Osteoblast (primary cell): ENCODE results near the gene DNASE1L3. TPM values are rescaled to one million over a fixed set of nuclear protein-coding genes. Genes with fewer than 3 reads are reported as not detected.

Experiments
- DNase-seq: peaks from one replicate; pipeline ENCODE4 v3.0.0; 2011; ENCODE audit warnings: low spot score, mixed read lengths; ENCODE audit not compliant: insufficient read length; ENCODE audit errors: missing footprints
- H2AFZ ChIP-seq: 2 replicates; pipeline ENCODE4 v1.6.0; 2011; ENCODE audit warnings: mild to moderate bottlenecking, low read length
- H3K27ac ChIP-seq: 2 replicates; pipeline ENCODE4 v1.5.1; 2011; ENCODE audit warnings: mild to moderate bottlenecking, low read depth, low read length, moderate library complexity
- H3K27me3 ChIP-seq: 2 replicates; pipeline ENCODE4 v1.6.0; 2012; ENCODE audit warnings: mild to moderate bottlenecking, control low read depth, inconsistent platforms, low read length, moderate library complexity; ENCODE audit not compliant: insufficient read depth
- H3K36me3 ChIP-seq: 2 replicates; pipeline ENCODE4 v1.5.1; 2011; ENCODE audit warnings: mild to moderate bottlenecking, low read length, control low read depth, moderate library complexity; ENCODE audit not compliant: insufficient read depth
- H3K4me1 ChIP-seq: 2 replicates; pipeline ENCODE4 v1.5.1; 2011; ENCODE audit warnings: mild to moderate bottlenecking, low read length, control low read depth, moderate library complexity; ENCODE audit not compliant: insufficient read depth
- H3K4me2 ChIP-seq: 2 replicates; pipeline ENCODE4 v1.6.0; 2011; ENCODE audit warnings: mild to moderate bottlenecking, low read length; ENCODE audit not compliant: insufficient read depth
- H3K4me3 ChIP-seq: fragments of 200-600 bp; sonication (generic); 3 replicates; pipeline ENCODE4 v1.5.1; 2012; ENCODE audit warnings: mild to moderate bottlenecking, low read length, inconsistent platforms; ENCODE audit not compliant: insufficient read depth
- H3K79me2 ChIP-seq: 2 replicates; pipeline ENCODE4 v1.6.0; 2012; ENCODE audit warnings: mild to moderate bottlenecking, low read length, control low read depth, inconsistent platforms; ENCODE audit not compliant: insufficient read depth
- H3K9me3 ChIP-seq: 2 replicates; pipeline ENCODE4 v1.5.1; 2011; ENCODE audit warnings: low read depth, low read length, control low read depth
- H4K20me1 ChIP-seq: 2 replicates; pipeline ENCODE4 v1.6.0; 2012; ENCODE audit warnings: mild to moderate bottlenecking, low read length, control low read depth; ENCODE audit not compliant: insufficient read depth
- total RNA-seq: library from RNA; depleted of rRNA; stranded (reverse); fragments of >200 nt; gene quantifications from 2 replicates; pipeline ENCODE4 v1.2.3, GENCODE V29; 2012
- TF ChIP-seq, protein P1 (sequence below): IDR thresholded peaks from 2 replicates; pipeline ENCODE4 v1.5.1; 2011; ENCODE audit warnings: mild to moderate bottlenecking, low read depth, low read length, moderate library complexity; ENCODE audit errors: extremely low read depth

The DNASE1L3 gene
- total RNA-seq, 1 donor: not detected

DNA sequence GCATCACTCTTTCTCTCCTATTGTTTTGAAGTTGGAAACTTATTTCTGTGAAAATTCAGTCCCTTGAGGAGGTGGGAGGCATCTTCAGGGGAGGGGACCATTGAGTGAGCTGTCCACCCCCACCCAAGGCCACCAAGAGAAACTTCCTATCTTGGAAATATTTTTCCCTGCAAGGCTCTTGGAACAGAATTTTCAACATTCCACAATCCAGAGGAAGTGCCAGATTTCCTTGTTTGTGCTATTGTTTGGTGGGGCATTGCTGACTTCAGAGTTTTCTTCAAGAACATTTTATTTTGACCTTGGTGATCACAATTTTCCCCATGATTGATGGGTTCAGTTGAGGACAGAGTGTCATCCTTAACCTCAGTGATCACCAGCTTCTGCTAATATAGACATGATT is 12.0 kb downstream of the DNASE1L3 start:
- H3K27me3 ChIP-seq: no peaks in the 10 kb centered on the region
- no peaks in the 10 kb centered on the region for H3K4me1 ChIP-seq
- no peak overlapping the region for H3K4me3 ChIP-seq
- no peaks in the 10 kb centered on the region for H3K79me2 ChIP-seq
- no peak overlapping the region for H3K27ac ChIP-seq
- peak; percentile 11 for DNase-seq
- H2AFZ ChIP-seq: no peak overlapping the region
- H4K20me1 ChIP-seq: no peaks in the 10 kb centered on the region
- no peaks in the 10 kb centered on the region for H3K9me3 ChIP-seq
- TF ChIP-seq, protein P1, sequence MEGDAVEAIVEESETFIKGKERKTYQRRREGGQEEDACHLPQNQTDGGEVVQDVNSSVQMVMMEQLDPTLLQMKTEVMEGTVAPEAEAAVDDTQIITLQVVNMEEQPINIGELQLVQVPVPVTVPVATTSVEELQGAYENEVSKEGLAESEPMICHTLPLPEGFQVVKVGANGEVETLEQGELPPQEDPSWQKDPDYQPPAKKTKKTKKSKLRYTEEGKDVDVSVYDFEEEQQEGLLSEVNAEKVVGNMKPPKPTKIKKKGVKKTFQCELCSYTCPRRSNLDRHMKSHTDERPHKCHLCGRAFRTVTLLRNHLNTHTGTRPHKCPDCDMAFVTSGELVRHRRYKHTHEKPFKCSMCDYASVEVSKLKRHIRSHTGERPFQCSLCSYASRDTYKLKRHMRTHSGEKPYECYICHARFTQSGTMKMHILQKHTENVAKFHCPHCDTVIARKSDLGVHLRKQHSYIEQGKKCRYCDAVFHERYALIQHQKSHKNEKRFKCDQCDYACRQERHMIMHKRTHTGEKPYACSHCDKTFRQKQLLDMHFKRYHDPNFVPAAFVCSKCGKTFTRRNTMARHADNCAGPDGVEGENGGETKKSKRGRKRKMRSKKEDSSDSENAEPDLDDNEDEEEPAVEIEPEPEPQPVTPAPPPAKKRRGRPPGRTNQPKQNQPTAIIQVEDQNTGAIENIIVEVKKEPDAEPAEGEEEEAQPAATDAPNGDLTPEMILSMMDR: no peak
- no peaks in the 10 kb centered on the region for H3K36me3 ChIP-seq
- H3K4me2 ChIP-seq: no peak overlapping the region

DNA sequence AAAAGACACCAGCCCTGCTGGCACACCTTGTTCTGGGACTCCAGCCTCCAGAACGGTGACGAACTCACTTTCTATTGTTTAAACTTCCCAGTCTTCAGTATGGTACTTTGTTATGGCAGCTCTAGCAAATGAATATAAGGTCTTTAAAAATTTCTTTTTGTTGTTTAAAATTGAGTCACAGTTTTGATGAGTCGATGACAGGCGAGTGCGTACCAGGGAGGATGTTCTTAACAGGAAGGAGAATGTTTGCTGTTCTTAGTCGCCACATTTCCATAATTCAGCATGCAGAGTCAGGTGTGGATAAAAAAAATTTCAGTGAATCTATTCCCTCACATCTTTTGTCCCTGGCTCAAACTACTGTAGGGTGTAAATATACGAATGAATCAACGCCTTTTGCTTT is 12.4 kb downstream of the DNASE1L3 start:
- no peaks in the 10 kb centered on the region for H3K36me3 ChIP-seq
- H3K9me3 ChIP-seq: no peaks in the 10 kb centered on the region
- no peaks in the 10 kb centered on the region for H4K20me1 ChIP-seq
- no peak overlapping the region for H3K27ac ChIP-seq
- H3K4me1 ChIP-seq: no peaks in the 10 kb centered on the region
- no peak overlapping the region for H3K4me3 ChIP-seq
- no peak for DNase-seq
- H3K4me2 ChIP-seq: no peak overlapping the region
- H3K27me3 ChIP-seq: no peaks in the 10 kb centered on the region
- no peaks in the 10 kb centered on the region for H3K79me2 ChIP-seq
- TF ChIP-seq, protein P1: no peak
- no peak overlapping the region for H2AFZ ChIP-seq

DNA sequence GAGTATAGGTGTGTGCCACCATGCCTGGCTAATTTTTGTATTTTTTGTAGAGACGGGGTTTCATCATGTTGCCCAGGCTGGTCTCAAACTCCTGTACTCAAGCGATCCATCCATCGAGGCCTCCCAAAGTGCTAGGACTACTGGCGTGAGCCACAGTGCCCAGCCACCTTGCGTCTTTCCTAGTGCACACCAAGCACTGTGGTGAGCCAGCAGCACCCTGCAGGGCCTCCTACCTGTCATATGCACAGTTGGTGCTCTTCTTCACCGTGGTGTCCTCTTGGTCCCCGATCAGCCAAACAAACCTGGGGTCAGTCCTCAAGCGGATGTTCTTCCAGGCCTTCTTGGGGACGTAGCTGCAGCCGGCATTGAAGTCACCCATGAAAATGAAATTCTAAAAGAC is 13.2 kb downstream of the DNASE1L3 start:
- Histone ChIP-seq H3K27ac (no peak overlapping the region), H4K20me1 (no peaks in the 10 kb centered on the region), H3K4me2 (no peak overlapping the region), H3K27me3 (no peaks in the 10 kb centered on the region), H3K36me3 (no peaks in the 10 kb centered on the region), H3K79me2 (no peaks in the 10 kb centered on the region), H3K9me3 (no peaks in the 10 kb centered on the region), H3K4me3 (no peak overlapping the region), H3K4me1 (no peaks in the 10 kb centered on the region), H2AFZ (no peak overlapping the region)
- TF ChIP-seq, protein P1: no peak
- peak; percentile 1 for DNase-seq

DNA sequence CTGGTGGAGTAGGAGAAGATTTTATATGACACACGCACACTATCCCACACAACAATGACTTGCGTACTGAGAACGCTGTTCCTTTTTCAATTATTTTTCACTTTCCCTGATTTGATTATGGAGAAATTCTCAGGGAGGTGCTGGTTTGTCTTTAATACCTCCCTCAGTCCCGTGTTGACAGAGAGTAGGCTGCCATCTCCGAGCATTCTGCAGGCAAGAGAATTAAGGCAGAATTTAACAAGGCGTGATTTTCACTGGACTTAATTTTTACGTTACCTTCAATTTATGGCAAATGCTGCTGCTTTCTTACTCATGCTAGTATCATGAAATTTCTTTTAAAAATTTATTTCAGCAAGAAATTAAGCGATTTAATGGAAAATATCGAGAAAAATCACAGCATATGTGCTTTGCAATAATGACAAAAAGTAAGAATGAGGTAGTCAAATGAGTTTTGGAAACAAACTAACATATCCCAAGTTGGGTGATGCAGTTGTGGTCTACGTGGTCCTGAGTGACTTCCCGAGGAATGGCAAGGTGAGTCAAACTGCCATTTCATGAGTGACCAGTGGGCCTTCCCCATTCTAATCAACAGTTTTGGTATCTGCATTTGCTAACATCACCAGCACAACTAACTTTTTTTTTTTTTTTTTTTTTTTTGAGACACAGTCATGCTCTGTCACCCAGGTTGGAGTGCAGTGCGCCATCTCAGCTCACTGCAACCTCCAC is 16.9 kb downstream of the DNASE1L3 start:
- peak; percentile 6 for DNase-seq
- Histone ChIP-seq H3K36me3 (no peaks in the 10 kb centered on the region), H3K27me3 (no peaks in the 10 kb centered on the region), H3K9me3 (no peaks in the 10 kb centered on the region), H3K79me2 (no peaks in the 10 kb centered on the region), H3K4me1 (no peaks in the 10 kb centered on the region), H4K20me1 (no peaks in the 10 kb centered on the region), H3K27ac (no peak overlapping the region), H2AFZ (no peak overlapping the region), H3K4me3 (no peak overlapping the region), H3K4me2 (no peak overlapping the region)
- TF ChIP-seq, protein P1: no peak
